Right lobe of liver (tissue), 4 donors: Measurements from ENCODE around the gene SH3D21.

ENCODE experiments used
- POLR2A ChIP-seq: fragments of 450-650 bp; IDR thresholded peaks from one replicate; pipeline ENCODE4 v1.6.1; 2017; ENCODE audit warnings: antibody characterized with exemption, mild to moderate bottlenecking
- TF ChIP-seq, protein P1 (sequence below), 4 donors: fragments of 200-600 bp in 3 of 4; fragments of 450-650 bp in 1 of 4; IDR thresholded peaks; one replicate each; pipeline versions ENCODE4 v1.5.1 to v1.8.0; 2016 to 2022; ENCODE audit warnings: antibody characterized with exemption in 4 of 4, mild to moderate bottlenecking in 2 of 4
- donor health status: DM: no; HTN: no; CAD: no.
- donor health status: DM: no; HTN: no; CAD: no.
- donor health status: DM: no; HTN: yes; CAD: no.

DNA sequence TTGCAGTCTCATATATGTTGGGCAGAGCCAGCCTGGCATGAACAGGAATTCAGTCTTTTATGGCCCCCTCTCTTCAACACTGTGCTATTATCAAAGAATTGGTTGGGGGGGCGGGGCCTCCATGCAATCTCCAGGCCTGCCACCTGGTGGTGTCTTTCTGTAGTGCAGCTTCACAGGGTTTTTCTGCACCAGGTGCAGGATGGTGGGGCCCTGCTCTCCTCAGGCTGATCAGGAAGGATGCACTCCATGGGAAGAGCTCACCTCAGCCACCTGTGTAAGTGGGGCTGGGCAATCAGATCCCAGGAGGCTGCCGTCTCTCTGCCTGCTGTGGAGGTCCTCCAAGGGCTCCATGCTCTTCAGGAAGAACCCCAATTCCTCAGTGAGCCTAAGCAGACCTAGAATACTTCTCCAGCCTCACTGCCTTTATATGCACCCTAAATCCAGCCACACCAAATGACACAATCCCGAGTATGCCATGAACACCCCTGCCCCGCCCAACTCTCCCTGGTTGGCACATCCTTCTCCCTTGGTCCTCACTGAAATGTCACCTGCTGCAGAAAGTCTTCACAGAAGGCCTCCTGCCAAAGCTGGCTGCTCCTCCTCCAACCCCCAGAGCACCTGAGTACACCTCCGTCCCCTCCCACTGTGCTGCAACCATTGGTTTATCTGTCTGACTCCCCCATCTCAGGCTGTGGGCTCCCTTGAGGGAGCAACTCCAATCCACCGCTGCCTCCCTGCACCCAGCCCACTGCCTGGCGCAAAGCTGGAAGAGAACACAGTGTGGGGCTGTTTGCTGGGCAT lies 63.1 kb downstream of the SH3D21 start:
- no peak for TF ChIP-seq POLR2A
- TF ChIP-seq, protein P1, sequence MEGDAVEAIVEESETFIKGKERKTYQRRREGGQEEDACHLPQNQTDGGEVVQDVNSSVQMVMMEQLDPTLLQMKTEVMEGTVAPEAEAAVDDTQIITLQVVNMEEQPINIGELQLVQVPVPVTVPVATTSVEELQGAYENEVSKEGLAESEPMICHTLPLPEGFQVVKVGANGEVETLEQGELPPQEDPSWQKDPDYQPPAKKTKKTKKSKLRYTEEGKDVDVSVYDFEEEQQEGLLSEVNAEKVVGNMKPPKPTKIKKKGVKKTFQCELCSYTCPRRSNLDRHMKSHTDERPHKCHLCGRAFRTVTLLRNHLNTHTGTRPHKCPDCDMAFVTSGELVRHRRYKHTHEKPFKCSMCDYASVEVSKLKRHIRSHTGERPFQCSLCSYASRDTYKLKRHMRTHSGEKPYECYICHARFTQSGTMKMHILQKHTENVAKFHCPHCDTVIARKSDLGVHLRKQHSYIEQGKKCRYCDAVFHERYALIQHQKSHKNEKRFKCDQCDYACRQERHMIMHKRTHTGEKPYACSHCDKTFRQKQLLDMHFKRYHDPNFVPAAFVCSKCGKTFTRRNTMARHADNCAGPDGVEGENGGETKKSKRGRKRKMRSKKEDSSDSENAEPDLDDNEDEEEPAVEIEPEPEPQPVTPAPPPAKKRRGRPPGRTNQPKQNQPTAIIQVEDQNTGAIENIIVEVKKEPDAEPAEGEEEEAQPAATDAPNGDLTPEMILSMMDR (IDR thresholded peaks at IDR 0.05) = peak; percentile 89 to 95 (median 94)
